Progenitor cell of endocrine pancreas (in vitro differentiated cells): ENCODE data around the gene IPO11. TPM values are rescaled to one million over a fixed set of nuclear protein-coding genes. Genes with fewer than 3 reads are reported as not detected.

Source experiments
- DNase-seq: peaks from one replicate; pipeline ENCODE4 v3.0.0; 2021; ENCODE audit warnings: low spot score; ENCODE audit not compliant: unreplicated experiment
- H3K27ac Mint-ChIP-seq: 2 replicates; pipeline ENCODE4 v1.8.0; 2021; ENCODE audit warnings: mild to moderate bottlenecking, moderate library complexity, mixed read lengths
- H3K27me3 Mint-ChIP-seq: 2 replicates; pipeline ENCODE4 v1.8.0; 2021; ENCODE audit warnings: mixed read lengths
- H3K36me3 Mint-ChIP-seq: 2 replicates; pipeline ENCODE4 v1.8.0; 2022; ENCODE audit warnings: mixed read lengths; ENCODE audit not compliant: insufficient read depth
- H3K4me1 Mint-ChIP-seq: 2 replicates; pipeline ENCODE4 v1.8.0; 2021; ENCODE audit warnings: low read depth, mixed read lengths
- H3K4me3 Mint-ChIP-seq: 2 replicates; pipeline ENCODE4 v1.8.0; 2021; ENCODE audit warnings: low read depth, mild to moderate bottlenecking, moderate library complexity, mixed read lengths
- H3K9me3 Mint-ChIP-seq: 2 replicates; pipeline ENCODE4 v1.8.0; 2021; ENCODE audit warnings: low read depth, mixed read lengths
- CTCF ChIP-seq: fragments of 200-600 bp; sonication (generic); IDR thresholded peaks from one replicate; pipeline ENCODE4 v1.5.0; 2021; ENCODE audit warnings: antibody characterized with exemption, mild to moderate bottlenecking; ENCODE audit not compliant: unreplicated experiment
- total RNA-seq: library from RNA; stranded (reverse); gene quantifications from 2 replicates; pipeline ENCODE4 v1.2.1, GENCODE V29; 2021

Gene IPO11
- total RNA-seq, 1 donor from 2014 or later, result 32.7 TPM

- Mint-ChIP-seq H3K27me3 (no peaks in the 10 kb centered on the region), H3K27ac (no peak overlapping the region), H3K9me3 (no peaks in the 10 kb centered on the region), H3K4me1 (peaks cover 8% of the 10 kb centered on the region), H3K4me3 (no peak overlapping the region), H3K36me3 (no peaks in the 10 kb centered on the region)
- TF ChIP-seq CTCF, result no peak
- DNase-seq, result no peak
Observed at GRCh38 chr5:62581836-62582597, 169.5 kb downstream of the IPO11 start.

- H3K27ac Mint-ChIP-seq, result no peak overlapping the region
- peaks cover 7% of the 10 kb centered on the region for H3K36me3 Mint-ChIP-seq
- peaks cover 6% of the 10 kb centered on the region for H3K4me1 Mint-ChIP-seq
- no peaks in the 10 kb centered on the region for H3K27me3 Mint-ChIP-seq
- DNase-seq, result no peak
- no peaks in the 10 kb centered on the region for H3K9me3 Mint-ChIP-seq
- H3K4me3 Mint-ChIP-seq, result no peak overlapping the region
- TF ChIP-seq CTCF, result no peak
Observed at GRCh38 chr5:62584391-62584790, 171.8 kb downstream of the IPO11 start.

- no peak for DNase-seq
- Mint-ChIP-seq H3K27ac (no peak overlapping the region), H3K27me3 (no peaks in the 10 kb centered on the region), H3K4me1 (peaks cover 6% of the 10 kb centered on the region), H3K9me3 (no peaks in the 10 kb centered on the region), H3K36me3 (peaks cover 8% of the 10 kb centered on the region), H3K4me3 (no peak overlapping the region)
- no peak for TF ChIP-seq CTCF
Observed at GRCh38 chr5:62585306-62585705, 172.7 kb downstream of the IPO11 start.

- Mint-ChIP-seq H3K27ac (no peak overlapping the region), H3K27me3 (no peaks in the 10 kb centered on the region), H3K4me3 (no peak overlapping the region), H3K4me1 (peaks cover 6% of the 10 kb centered on the region), H3K36me3 (peaks cover 8% of the 10 kb centered on the region), H3K9me3 (no peaks in the 10 kb centered on the region)
- TF ChIP-seq CTCF, result no peak
- no peak for DNase-seq
Observed at GRCh38 chr5:62585751-62586150, 173.2 kb downstream of the IPO11 start.

GRCh38 chr5:62587737-62588136 lies 175.2 kb downstream of the IPO11 start:
- Mint-ChIP-seq H3K4me1 (peaks cover 6% of the 10 kb centered on the region), H3K9me3 (no peaks in the 10 kb centered on the region), H3K36me3 (peaks cover 11% of the 10 kb centered on the region), H3K27ac (no peak overlapping the region), H3K4me3 (no peak overlapping the region), H3K27me3 (no peaks in the 10 kb centered on the region)
- no peak for TF ChIP-seq CTCF
- no peak for DNase-seq
